OCI-LY3 (cell line): ENCODE measurements around the gene TRIM2.

Experiments used
- EZH2phosphoT487 ChIP-seq: fragments of 200-600 bp; shearing (Covaris generic); IDR thresholded peaks from 2 replicates; pipeline ENCODE4 v1.6.1; 2018; ENCODE audit warnings: antibody characterized with exemption, mixed run types, low read depth
- TF ChIP-seq, protein P1 (sequence below): fragments of 200-600, 300-600 bp; sonication (generic); IDR thresholded peaks from 2 replicates; pipeline ENCODE4 v1.5.1; 2014; ENCODE audit warnings: antibody characterized with exemption, low read length, low read depth

DNA sequence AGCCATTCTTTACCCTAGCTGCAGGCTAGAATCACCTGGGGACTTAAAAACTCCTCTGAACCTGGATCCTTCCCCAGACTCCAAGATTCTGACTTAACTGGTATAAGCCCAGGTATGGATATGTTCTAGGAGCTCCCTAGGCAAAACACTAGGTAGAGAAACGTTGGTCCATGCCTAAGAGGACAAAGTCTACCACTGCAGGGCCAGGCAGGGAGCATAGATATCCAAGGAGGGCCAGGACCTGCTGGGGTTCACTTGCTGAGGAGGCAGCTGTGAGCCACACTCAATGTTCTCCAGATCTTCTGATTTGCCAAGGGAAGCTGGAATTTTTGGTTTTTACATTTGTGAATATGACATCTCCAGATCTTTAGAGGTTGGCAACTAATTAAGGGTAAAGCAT lies 48.6 kb upstream of the TRIM2 start:
- TF ChIP-seq, protein P1, sequence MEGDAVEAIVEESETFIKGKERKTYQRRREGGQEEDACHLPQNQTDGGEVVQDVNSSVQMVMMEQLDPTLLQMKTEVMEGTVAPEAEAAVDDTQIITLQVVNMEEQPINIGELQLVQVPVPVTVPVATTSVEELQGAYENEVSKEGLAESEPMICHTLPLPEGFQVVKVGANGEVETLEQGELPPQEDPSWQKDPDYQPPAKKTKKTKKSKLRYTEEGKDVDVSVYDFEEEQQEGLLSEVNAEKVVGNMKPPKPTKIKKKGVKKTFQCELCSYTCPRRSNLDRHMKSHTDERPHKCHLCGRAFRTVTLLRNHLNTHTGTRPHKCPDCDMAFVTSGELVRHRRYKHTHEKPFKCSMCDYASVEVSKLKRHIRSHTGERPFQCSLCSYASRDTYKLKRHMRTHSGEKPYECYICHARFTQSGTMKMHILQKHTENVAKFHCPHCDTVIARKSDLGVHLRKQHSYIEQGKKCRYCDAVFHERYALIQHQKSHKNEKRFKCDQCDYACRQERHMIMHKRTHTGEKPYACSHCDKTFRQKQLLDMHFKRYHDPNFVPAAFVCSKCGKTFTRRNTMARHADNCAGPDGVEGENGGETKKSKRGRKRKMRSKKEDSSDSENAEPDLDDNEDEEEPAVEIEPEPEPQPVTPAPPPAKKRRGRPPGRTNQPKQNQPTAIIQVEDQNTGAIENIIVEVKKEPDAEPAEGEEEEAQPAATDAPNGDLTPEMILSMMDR, result no peak
- no peak for TF ChIP-seq EZH2phosphoT487
